ENCODE results near the gene MMP17.

The MMP17 gene

DNA sequence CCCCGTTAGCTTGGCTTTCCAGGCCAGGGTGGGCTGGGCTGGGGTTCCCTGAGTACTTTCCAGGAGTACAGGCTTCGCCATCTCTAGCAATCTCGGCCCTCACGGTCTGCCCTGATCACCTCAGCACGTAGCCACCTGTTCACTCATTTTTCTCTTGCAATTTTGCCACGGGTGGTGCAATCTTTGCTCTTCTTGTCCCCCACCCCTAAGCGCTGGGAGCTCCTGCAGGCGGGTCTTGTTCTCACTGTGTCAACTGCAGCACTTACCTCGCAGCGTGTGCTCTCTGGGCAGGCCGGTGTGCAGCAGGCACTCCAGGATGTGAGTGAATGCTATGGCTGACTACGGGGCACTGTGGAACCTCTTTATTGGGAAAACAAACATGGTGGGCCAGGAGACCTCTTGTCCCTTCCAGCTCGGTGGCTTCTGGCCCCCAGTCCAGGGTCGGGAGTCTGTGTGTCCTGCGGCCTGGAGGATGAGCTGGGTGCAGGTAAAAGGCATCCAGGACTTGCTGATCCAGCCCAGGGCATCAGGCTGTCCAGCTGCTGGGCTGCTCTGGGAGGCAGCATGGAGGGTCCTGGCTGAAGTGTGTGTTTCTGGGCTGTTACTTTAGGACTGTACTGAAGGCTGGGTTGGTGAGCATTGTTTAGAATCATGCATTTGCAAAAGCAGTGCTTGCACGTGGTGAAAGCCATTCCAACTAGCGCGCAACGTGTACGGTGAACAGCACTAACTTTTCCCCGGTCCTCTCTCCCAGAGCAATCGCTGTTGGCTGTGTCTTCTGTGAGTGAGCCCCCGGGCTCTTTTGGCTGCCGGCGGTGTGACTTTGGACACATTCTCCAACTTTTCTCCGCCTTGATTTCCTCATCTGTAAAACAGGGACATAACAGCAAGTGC lies 64.8 kb downstream of the MMP17 start:
- in situ Hi-C loops (cut with MboI; ENCODE audit: low sequenced_read_pairs): no loop called here

DNA sequence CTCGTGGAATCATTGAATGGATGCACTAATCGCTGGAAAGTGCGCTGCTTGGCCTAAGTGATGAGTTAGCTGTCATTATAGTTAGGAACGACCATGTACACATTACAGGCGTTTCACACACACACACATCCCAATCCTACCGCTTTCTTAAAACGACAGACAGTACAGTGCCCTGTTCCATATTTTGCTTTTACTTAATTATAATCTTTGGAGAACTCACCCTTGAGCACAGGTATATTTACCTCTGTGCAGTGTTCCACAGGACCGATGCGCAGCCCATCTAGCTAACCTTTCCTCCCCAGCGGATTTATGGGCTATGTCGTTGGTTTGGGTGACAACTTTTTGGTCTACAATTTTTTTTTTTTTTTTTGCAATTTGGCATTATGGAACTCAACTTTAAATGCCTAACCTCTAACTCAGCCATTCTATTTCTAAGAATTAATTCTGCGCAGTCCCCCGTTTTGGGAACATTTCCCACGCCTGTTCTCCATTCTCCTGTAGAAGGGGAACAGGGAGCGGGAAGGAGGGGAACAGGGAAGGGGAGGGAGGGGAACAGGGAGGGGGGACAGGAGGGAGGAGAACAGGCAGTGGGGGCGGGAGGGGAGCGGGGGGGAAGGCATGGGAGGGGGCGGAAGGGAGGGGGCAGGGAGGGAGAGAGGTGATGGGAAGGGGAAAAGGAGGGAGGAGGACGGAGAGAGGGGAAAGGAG lies 65.6 kb downstream of the MMP17 start:
- in situ Hi-C loops (cut with MboI; ENCODE audit: low sequenced_read_pairs): no loop called here

DNA sequence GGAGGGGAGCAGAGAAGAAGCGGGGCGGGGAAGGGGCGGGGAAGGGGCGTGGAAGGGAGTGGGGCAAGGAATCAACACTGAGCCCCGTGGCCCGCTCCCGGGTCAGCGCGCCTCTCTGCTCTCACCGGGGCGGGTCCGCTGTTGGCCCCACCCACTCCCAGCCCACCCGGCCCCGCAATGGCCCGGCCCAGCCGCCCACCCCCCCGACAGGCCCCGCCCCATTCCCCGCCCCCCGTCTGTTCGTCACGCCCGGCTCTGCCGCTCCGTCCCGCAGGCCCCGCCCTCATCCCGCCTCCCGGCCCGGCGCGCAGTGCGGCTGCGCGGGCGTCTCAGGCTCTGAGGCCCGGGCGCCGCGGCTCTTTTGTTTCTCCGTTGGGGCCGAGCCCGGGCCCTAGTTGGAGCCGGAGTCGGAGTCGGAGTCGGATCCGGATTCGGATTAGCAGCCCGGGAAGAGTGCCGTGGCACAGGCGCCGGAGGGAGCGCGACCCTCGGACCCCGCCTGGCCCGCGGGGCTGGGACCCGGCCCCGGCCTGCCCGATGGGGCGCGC lies 66.2 kb downstream of the MMP17 start, which contains the start of gene ULK1:
TSS of gene ULK1 (plus strand) at position 310 of the 548 bp plus-strand sequence. CDS start 380 bp downstream, outside the sequence.
- in situ Hi-C loops (cut with MboI; ENCODE audit: low sequenced_read_pairs): no loop called here

DNA sequence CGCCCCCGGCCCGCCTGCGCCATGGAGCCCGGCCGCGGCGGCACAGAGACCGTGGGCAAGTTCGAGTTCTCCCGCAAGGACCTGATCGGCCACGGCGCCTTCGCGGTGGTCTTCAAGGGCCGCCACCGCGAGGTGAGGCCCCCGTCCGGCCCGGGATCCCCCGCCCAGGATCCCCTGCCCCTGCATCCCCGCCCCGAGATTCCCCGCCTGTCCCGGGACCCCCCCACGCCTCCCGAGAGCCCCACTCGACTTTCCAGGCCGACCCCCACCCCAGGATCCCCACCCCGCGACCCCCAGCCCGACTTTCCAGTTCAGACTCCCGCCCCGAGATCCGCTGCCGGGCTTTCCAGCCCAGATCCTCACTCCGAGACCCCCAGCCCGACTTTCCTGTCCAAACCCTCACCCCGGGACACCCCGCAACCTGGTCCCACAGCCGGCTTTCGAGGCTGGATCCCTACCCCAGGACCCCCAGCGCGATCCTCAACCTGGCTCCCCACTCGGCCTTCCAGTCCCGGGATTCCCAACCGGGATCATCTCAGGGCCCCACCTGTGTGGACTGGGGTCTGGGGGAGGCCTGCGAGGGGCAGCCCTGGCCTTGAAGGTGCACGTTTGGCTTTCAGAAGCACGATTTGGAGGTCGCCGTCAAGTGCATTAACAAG lies 66.9 kb downstream of the MMP17 start:
- in situ Hi-C loops (cut with MboI; ENCODE audit: low sequenced_read_pairs): no loop called here

DNA sequence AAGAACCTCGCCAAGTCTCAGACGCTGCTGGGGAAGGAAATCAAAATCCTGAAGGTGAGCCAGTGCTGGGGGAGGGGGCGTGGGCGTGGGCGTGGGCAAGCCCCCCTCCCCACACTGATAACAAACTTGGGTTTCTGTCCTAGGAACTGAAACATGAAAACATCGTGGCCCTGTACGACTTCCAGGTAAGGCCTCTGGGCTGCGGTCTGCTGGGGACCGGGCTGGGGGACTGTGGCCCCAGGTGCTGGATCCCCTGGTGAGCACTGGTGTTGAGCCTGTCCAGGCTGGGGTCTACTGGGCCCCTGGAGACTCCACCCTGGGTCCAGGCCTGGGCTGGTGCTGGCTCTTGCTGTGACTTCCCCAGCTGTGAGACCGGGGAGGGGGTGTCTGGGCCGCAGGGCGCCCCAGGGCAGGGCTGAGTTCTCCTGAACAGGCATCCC lies 67.5 kb downstream of the MMP17 start:
- in situ Hi-C loops (cut with MboI; ENCODE audit: low sequenced_read_pairs): no loop called here

DNA sequence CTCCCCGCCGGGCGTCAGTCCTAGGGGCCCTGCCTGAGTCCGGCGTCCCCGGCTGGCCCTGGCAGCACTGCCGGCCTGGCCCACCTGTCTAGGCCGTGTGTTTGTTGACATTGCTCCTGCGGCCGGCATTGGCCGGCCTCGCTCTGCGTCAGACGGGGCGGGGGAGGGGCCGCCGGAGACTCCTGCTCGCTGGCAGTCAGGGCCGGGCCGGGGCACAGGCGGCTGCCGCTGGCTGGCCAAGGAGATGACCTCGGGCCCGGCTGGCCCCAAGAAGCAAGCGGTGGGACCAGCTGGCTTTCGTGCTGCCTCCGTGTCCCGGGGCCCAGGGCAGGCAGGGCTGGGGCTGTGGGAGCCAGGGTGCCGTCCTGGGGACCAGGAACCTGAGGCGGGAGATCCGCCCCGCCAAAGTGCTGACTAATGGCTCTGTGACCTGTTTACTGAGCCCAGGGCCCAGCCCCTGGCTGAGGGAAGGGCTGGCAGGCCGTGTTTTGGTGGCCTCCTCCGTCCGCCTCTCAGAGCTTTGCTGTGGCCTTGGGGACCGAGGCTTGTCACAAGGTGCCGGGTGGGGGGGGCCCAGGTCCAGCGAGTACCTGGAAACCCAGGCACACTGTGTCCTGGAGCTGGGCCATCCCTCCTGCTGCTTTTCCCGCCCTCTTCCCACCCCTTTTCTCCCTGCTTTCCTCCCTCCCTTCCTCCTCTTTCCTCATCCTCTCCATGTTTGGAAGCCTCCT lies 68.1 kb downstream of the MMP17 start:
- in situ Hi-C loops (cut with MboI; ENCODE audit: low sequenced_read_pairs): no loop called here

DNA sequence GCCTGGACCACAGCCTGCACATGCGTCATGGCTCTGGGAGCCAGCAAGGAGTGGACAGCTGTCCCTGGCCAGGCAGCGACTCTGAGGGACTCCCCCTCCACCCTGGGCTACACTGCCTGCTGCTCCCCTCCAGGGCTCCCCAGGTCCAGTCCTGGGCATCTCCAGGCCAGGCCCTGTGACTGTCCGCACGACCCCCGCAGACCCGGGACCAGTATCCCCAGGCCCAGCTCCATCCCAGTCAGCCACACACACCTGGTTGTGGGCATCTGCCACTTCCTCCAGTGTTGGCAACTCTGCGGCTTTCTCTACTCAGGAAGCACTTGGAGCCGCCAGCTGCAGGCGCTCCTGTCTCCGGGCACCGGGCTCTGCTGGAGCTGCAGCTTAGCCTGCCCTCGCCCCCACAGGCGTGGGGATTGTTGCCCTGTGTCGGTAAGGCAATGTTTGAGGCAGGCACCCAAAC lies 68.6 kb downstream of the MMP17 start:
- in situ Hi-C loops (cut with MboI; ENCODE audit: low sequenced_read_pairs): no loop called here

DNA sequence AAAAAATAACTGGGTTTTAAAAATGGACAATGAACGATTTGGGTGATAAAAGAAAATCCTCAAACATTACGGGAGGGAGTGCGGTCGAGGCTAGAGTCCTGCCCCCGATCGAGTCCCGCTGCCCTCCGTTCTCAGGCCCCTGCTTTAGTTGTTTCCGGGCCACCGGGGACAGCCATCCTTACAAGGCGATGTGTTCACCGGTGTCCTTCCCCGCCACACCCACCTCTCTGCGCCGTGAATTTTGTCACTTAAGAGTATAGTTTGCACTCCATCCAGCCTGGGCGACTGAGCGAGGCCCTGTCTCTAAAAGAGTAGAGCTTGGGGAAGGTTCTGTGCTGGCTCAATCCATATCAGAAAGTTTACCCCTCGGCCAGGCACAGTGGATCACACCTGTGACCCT lies 69.1 kb downstream of the MMP17 start:
- in situ Hi-C loops (cut with MboI; ENCODE audit: low sequenced_read_pairs): no loop called here

DNA sequence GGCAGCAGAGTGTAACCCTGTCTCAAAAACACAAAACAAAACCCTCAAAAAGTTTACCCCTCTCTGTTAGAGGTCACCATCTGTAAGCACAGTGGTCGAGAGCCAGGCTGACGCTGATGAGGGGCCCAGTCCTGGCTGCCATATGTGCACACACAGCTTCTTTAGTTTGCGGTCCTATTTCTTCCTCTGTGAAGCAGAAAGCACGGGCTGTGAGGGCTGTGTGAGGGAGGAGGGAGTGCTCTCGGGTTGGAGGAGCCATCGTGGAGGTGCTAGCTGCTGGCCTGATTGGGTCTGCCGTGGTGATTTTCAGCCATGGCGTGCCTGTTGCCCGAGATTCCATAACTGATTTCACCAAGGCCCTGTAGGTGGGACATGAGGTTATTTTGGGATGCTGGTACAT lies 69.7 kb downstream of the MMP17 start:
- in situ Hi-C loops (cut with MboI; ENCODE audit: low sequenced_read_pairs): no loop called here

DNA sequence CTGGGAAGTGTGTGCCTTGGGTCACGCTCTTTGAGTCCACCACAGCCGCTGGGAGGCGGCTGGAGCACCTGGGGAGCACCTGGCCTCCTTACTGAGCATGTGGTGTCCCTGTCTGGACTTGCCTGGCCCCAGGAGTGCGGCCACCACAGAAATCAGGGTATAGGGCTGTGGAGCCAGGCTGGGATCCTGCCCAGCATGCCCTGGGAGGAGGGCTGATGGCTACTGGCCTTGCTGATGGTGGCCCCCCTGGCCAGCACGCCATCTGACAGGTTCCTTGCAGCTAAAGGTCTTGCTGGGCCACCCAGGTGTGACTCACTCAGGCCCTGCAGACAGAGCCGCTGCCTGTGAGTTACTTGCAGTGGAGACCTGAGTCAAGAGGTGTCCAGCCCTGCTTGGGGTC lies 72.2 kb downstream of the MMP17 start:
- in situ Hi-C loops (cut with MboI; ENCODE audit: low sequenced_read_pairs): no loop called here

All from HL-60/S4 treated with retinoic acid at 250 ng/mL for 4 days and 3 days (cell line).